HFFc6 (cell line): ENCODE results near the gene HYKK. TPM values are rescaled to one million over a fixed set of nuclear protein-coding genes. Genes with fewer than 3 reads are reported as not detected.
"Not testable (repeated sequence)": the region's sequence is repeated elsewhere in the genome, so short reads cannot be mapped to it uniquely, and the experiment has no call there.

Source experiments
- DNase-seq: peaks from one replicate; pipeline ENCODE4 v3.0.0-alpha.2; 2018
- H3K27ac Mint-ChIP-seq: 2 replicates; pipeline ENCODE4 v1.8.0; 2020; ENCODE audit warnings: mild to moderate bottlenecking, mixed read lengths
- H3K27me3 Mint-ChIP-seq: 2 replicates; pipeline ENCODE4 v1.8.0; 2021; ENCODE audit warnings: mild to moderate bottlenecking, moderate library complexity, mixed read lengths; ENCODE audit not compliant: insufficient read depth
- H3K36me3 Mint-ChIP-seq: 2 replicates; pipeline ENCODE4 v1.8.0; 2021; ENCODE audit warnings: low read depth, mixed read lengths
- H3K4me1 Mint-ChIP-seq: 2 replicates; pipeline ENCODE4 v1.8.0; 2020; ENCODE audit warnings: low read depth, mixed read lengths
- H3K4me3 Mint-ChIP-seq: 2 replicates; pipeline ENCODE4 v1.8.0; 2020; ENCODE audit warnings: mild to moderate bottlenecking, moderate library complexity, mixed read lengths
- H3K9me3 Mint-ChIP-seq: 2 replicates; pipeline ENCODE4 v1.8.0; 2020; ENCODE audit warnings: mild to moderate bottlenecking, mixed read lengths
- total RNA-seq, 6 experiments: library from RNA; stranded (reverse); fragmentation: NEBNext Ultra II Directional; extraction: Animal tissue kit (Norgen Biotek cat#: 25700); gene quantifications; 2 replicates in 1 of 6; 3 replicates in 5 of 6; pipeline ENCODE4 v1.2.3, GENCODE V29; 2021
- TF ChIP-seq, protein P1 (sequence below): fragments of 200-600 bp; sonication (generic); IDR thresholded peaks from 2 replicates; pipeline ENCODE4 v1.5.0; 2021; ENCODE audit warnings: antibody characterized with exemption, mild to moderate bottlenecking

The HYKK gene
- total RNA-seq, 6 experiments from 2014 or later, result 3.1 to 5.2 (median 4.1) TPM

DNA sequence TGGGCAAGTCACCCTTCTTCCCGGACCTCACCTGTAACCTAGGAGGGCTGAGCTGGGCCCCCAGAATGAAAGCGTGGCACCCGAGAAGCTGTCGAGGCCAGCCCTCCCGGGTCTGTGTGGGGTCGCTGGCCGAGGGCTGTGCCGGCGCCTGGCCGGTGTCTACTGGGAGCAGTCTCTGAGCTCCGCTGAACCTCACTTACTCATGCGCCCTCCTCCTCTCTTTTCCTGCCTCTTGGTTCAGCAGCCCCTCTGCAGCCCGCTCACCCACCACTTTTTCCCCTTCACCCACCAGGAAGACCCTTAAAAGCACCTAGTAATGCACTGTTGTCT lies 419 bp downstream of the HYKK start:
- Mint-ChIP-seq H3K27ac (0 out of 2 replicates have a peak overlapping the region, but pooled peaks have one; percentile 14), H3K4me3 (peak overlapping the region; percentile 92), H3K9me3 (no peaks in the 10 kb centered on the region), H3K27me3 (no peaks in the 10 kb centered on the region; the same call in 1 of the 2 replicates), H3K36me3 (no peaks in the 10 kb centered on the region), H3K4me1 (peaks cover 20% of the 10 kb centered on the region)
- no peak for DNase-seq
- TF ChIP-seq, protein P1, sequence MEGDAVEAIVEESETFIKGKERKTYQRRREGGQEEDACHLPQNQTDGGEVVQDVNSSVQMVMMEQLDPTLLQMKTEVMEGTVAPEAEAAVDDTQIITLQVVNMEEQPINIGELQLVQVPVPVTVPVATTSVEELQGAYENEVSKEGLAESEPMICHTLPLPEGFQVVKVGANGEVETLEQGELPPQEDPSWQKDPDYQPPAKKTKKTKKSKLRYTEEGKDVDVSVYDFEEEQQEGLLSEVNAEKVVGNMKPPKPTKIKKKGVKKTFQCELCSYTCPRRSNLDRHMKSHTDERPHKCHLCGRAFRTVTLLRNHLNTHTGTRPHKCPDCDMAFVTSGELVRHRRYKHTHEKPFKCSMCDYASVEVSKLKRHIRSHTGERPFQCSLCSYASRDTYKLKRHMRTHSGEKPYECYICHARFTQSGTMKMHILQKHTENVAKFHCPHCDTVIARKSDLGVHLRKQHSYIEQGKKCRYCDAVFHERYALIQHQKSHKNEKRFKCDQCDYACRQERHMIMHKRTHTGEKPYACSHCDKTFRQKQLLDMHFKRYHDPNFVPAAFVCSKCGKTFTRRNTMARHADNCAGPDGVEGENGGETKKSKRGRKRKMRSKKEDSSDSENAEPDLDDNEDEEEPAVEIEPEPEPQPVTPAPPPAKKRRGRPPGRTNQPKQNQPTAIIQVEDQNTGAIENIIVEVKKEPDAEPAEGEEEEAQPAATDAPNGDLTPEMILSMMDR, result no peak

DNA sequence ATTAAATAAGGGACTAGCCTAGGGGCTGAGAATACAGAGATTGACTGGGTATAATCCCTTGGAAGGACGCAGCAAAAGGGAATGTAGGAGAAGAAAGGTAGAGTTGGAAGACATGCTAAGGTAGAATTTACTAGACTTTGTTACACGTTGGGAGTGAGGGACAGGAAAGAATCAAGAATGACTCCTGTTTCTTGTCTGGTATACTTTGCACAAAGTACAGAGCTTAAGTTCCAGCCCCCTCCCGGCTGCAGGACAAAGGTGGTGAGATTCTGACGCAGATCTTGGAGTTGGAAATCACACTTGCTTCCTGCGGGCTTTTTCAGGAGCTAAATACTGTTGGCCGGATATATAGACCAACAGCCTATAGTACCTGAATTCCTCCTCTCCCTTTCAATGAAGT lies 895 bp downstream of the HYKK start:
- H3K4me3 Mint-ChIP-seq, result peak overlapping the region; percentile 92
- H3K27ac Mint-ChIP-seq, result 0 out of 2 replicates have a peak overlapping the region, but pooled peaks have one; percentile 14
- TF ChIP-seq, protein P1, result no peak
- no peaks in the 10 kb centered on the region for H3K9me3 Mint-ChIP-seq
- DNase-seq, result no peak
- no peaks in the 10 kb centered on the region; the same call in 1 of the 2 replicates for H3K27me3 Mint-ChIP-seq
- no peaks in the 10 kb centered on the region for H3K36me3 Mint-ChIP-seq
- peaks cover 20% of the 10 kb centered on the region for H3K4me1 Mint-ChIP-seq

GRCh38 chr15:78509726-78510312 lies 2.4 kb downstream of the HYKK start:
- H3K36me3 Mint-ChIP-seq, result no peaks in the 10 kb centered on the region
- peaks cover 20% of the 10 kb centered on the region for H3K4me1 Mint-ChIP-seq
- H3K27ac Mint-ChIP-seq, result no peak overlapping the region
- DNase-seq, result no peak
- no peaks in the 10 kb centered on the region; the same call in 1 of the 2 replicates for H3K27me3 Mint-ChIP-seq
- TF ChIP-seq, protein P1, result no peak
- no peaks in the 10 kb centered on the region for H3K9me3 Mint-ChIP-seq
- H3K4me3 Mint-ChIP-seq, result no peak overlapping the region

GRCh38 chr15:78520035-78520434 lies 12.7 kb downstream of the HYKK start:
- H3K27me3 Mint-ChIP-seq, result not testable (repeated sequence)

GRCh38 chr15:78524230-78524629 lies 16.9 kb downstream of the HYKK start:
- Mint-ChIP-seq H3K27me3 (peaks cover 5% of the 10 kb centered on the region), H3K4me1 (no peaks in the 10 kb centered on the region), H3K36me3 (peaks cover 14% of the 10 kb centered on the region; the same call in 1 of the 2 replicates), H3K4me3 (no peak overlapping the region), H3K9me3 (peaks cover 10% of the 10 kb centered on the region), H3K27ac (no peak overlapping the region)
- DNase-seq, result no peak
- TF ChIP-seq, protein P1, result no peak

More at GRCh38 chr15:78520035-78520434, 12.7 kb downstream of the HYKK start:
- not testable (repeated sequence) for DNase-seq, H3K27ac Mint-ChIP-seq, H3K4me1 Mint-ChIP-seq, H3K9me3 Mint-ChIP-seq, H3K4me3 Mint-ChIP-seq
- peaks cover 14% of the 10 kb centered on the region; the same call in 1 of the 2 replicates for H3K36me3 Mint-ChIP-seq

DNA sequence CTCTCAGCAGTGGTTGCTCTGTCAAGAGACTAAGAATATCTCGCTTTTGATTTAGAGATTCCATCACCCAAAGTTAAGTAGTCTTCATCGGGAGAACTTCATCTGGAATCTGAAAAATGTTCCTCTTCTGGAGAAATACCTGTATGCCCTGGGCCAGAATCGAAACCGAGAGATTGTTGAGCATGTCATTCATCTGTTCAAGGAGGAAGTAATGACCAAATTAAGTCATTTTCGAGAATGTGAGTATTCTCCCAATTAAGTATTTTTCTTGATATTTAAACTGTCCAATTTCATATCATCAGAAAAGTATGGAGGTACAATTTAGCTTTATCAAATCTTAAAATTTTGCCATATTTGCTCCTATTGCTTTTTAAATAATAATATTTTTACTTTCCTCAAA lies 19.9 kb downstream of the HYKK start:
- no peak for DNase-seq
- H3K4me1 Mint-ChIP-seq, result no peaks in the 10 kb centered on the region
- TF ChIP-seq, protein P1, result no peak

More for the DNA sequence above, 19.9 kb downstream of the HYKK start:
- peaks cover 14% of the 10 kb centered on the region; the same call in 1 of the 2 replicates for H3K36me3 Mint-ChIP-seq
- H3K27me3 Mint-ChIP-seq, result peaks cover 2% of the 10 kb centered on the region
- H3K9me3 Mint-ChIP-seq, result peaks cover 10% of the 10 kb centered on the region
- H3K4me3 Mint-ChIP-seq, result no peak overlapping the region
- H3K27ac Mint-ChIP-seq, result no peak overlapping the region
